ENCODE measurements around the gene DHX8.

The DHX8 gene

DNA sequence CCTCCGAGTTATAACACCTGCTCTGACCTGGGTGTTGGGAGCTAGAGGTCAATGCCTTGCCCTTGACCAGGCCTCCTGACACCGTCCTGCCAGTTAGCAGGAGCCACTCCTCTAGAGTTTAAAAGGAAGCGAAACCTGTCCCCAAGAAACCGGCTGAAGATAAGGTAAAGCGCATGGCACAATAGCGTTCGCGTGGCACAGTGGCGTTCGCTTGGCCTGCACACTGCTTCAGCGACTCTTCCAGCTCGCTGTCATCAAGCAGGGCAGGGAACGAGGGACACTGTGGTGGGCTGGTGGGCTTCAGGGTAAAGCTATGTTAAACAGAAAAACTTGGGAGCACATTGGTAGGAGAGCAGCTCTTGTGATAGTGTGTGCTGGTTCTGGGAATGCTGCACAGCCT lies 90.6 kb downstream of the DHX8 start:
- DNase-seq: no peak

DNA sequence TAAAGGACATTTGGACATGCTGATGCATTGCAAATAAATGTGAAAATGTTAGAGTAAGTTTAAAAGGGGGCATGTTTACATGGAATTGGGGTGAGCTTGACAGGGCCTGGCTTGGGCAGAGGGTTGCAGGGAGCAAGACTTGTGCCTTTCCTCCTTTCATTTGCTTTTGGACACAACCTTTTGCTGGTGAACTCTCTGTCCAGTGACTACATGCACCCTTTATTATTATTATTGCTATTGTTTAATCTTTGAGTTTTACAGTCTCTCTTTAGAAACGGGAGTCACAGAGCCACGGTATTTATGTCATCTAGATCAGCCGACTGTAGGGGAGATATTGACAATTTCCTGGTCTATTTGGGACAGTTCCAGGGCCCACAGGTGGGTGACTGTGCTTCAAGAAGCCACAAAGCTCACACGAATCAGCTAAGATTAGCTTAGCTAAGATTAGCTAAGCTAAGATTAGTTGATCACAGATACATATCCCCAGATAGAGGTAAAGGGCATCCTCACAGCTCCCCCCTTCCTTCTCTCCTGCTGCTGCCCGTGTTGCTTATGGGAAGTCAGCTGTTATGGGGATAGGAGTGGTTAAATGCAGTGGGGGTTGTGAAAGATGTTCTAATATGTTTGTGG lies 91.2 kb downstream of the DHX8 start:
- DNase-seq: no peak

All from right kidney (tissue), 1 donor.